ENCODE measurements around the gene ATP6AP1. TPM values are rescaled to one million over a fixed set of nuclear protein-coding genes. Genes with fewer than 3 reads are reported as not detected.

Gene ATP6AP1
- total RNA-seq, 1 experiment from 2014 or later = 221 TPM

GRCh38 chrX:154383359-154384283 lies 44.9 kb upstream of the ATP6AP1 start:
- intact Hi-C loops (cut with micrococcal nuclease; ENCODE audit: unreplicated experiment) (no loop called here), in situ Hi-C loops (cut with HindIII; ENCODE audit: low pct_unique_long_range_greater_than_20kb, low sequenced_read_pairs) (no loop called here)
- CTCF ChIA-PET = interaction anchor here (1.2 kb wide), 1 partner anchor 10 kb away, joined by 5 read pairs; no protein-coding TSS in a partner anchor

More at GRCh38 chrX:154383359-154384283, 44.9 kb upstream of the ATP6AP1 start:
- H3K27me3 ChIP-seq (ENCODE audit: control insufficient read depth, insufficient read depth, low read length) = no peaks in the 10 kb centered on the region
- TF ChIP-seq POLR2AphosphoS5 (IDR thresholded peaks at IDR 0.05; ENCODE audit: low read depth, low read length) (peak; percentile 57), CTCF (IDR thresholded peaks at IDR 0.05) (no peak), REST (IDR thresholded peaks at IDR 0.05; ENCODE audit: insufficient read depth in 1 of 2, low read depth in 2 of 2, low read length in 1 of 2) (no peak), SIN3A (IDR thresholded peaks at IDR 0.05; ENCODE audit: borderline replicate concordance, insufficient read depth, low read depth, low read length) (no peak), TCF7L2 (IDR thresholded peaks at IDR 0.05; ENCODE audit: low read depth, low read length) (no peak)
- H3K27ac ChIP-seq (ENCODE audit: low read length) = no peak overlapping the region
- ATAC-seq (no peak), DNase-seq (ENCODE audit: low read depth, low spot score) (no peak)
- no peaks in the 10 kb centered on the region for H3K9me3 ChIP-seq (ENCODE audit: control insufficient read depth, insufficient read depth, low read depth, low read length)
- peaks cover 14% of the 10 kb centered on the region for H3K4me1 ChIP-seq (ENCODE audit: control insufficient read depth, insufficient read depth, low read length)
- no TSS peak for BruUV-seq (replicated peaks)
- no peak overlapping the region for H3K4me3 ChIP-seq (ENCODE audit: low read depth in 2 of 2, low read length in 2 of 2)
- POLR2A ChIA-PET = no interaction called here
- peaks cover 4% of the 10 kb centered on the region for H3K36me3 ChIP-seq (ENCODE audit: control insufficient read depth, insufficient read depth, low read length)
